Neutrophil (primary cell): ENCODE results near the gene RAB11FIP5.

ENCODE experiments used
- H3K27ac ChIP-seq: fragments of 200-600 bp; sonication (generic); 2 replicates; pipeline ENCODE4 v1.5.1; 2016; ENCODE audit warnings: mild to moderate bottlenecking, moderate library complexity
- H3K27me3 ChIP-seq: fragments of 200-600 bp; sonication (generic); 2 replicates; pipeline ENCODE4 v1.6.0; 2016; ENCODE audit warnings: mild to moderate bottlenecking
- H3K36me3 ChIP-seq: fragments of 200-600 bp; sonication (generic); 2 replicates; pipeline ENCODE4 v1.5.1; 2017
- H3K4me1 ChIP-seq, 2 experiments: fragments of 200-600 bp in 1 of 2; sonication (generic) in 1 of 2; 1 replicate in 1 of 2; 2 replicates in 1 of 2; pipeline versions ENCODE4 v1.5.1 to v1.6.1; 2013 to 2016; ENCODE audit warnings: low read depth in 1 of 2, low read length in 1 of 2, mild to moderate bottlenecking in 1 of 2, moderate library complexity in 1 of 2; ENCODE audit not compliant: control insufficient read depth in 1 of 2, insufficient read depth in 1 of 2
- H3K4me3 ChIP-seq, 2 experiments: fragments of 200-600 bp in 1 of 2; sonication (generic) in 1 of 2; 1 replicate in 1 of 2; 2 replicates in 1 of 2; pipeline ENCODE4 v1.5.1; 2013 to 2016; ENCODE audit warnings: low read depth in 1 of 2, low read length in 1 of 2, mild to moderate bottlenecking in 1 of 2, moderate library complexity in 1 of 2
- H3K9me3 ChIP-seq: fragments of 200-600 bp; sonication (generic); 2 replicates; pipeline ENCODE4 v1.5.1; 2016
- TF ChIP-seq, protein P1 (sequence below): fragments of 200-600 bp; sonication (generic); IDR thresholded peaks from 2 replicates; pipeline ENCODE4 v1.5.1; 2016; ENCODE audit warnings: antibody characterized with exemption

Gene RAB11FIP5

DNA sequence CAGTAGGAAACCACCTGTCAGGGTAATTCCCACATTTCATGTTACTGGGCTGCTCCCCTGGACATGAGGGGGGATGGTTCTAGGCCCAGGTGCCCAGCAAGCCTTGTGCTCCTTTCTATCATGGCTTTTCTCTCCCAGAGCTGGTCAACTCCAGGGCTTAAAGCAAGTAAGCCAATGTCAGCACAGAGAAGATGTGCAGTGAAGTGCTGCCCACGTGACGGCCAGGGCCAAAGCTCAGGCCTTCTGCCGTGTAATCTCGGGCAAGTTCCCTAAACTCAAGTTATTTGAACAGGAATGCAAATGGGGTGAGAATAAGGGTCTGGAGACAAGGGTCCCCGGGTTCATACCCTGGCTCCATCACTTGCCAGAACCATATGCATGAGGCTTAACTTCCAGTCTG is 57.8 kb downstream of the RAB11FIP5 start:
- TF ChIP-seq, protein P1, sequence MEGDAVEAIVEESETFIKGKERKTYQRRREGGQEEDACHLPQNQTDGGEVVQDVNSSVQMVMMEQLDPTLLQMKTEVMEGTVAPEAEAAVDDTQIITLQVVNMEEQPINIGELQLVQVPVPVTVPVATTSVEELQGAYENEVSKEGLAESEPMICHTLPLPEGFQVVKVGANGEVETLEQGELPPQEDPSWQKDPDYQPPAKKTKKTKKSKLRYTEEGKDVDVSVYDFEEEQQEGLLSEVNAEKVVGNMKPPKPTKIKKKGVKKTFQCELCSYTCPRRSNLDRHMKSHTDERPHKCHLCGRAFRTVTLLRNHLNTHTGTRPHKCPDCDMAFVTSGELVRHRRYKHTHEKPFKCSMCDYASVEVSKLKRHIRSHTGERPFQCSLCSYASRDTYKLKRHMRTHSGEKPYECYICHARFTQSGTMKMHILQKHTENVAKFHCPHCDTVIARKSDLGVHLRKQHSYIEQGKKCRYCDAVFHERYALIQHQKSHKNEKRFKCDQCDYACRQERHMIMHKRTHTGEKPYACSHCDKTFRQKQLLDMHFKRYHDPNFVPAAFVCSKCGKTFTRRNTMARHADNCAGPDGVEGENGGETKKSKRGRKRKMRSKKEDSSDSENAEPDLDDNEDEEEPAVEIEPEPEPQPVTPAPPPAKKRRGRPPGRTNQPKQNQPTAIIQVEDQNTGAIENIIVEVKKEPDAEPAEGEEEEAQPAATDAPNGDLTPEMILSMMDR, result no peak
- H3K9me3 ChIP-seq, result no peaks in the 10 kb centered on the region
- no peak overlapping the region for H3K4me3 ChIP-seq
- no peak overlapping the region for H3K27ac ChIP-seq
- no peaks in the 10 kb centered on the region for H3K27me3 ChIP-seq
- no peaks in the 10 kb centered on the region for H3K4me1 ChIP-seq
- peaks cover 73% of the 10 kb centered on the region for H3K36me3 ChIP-seq

DNA sequence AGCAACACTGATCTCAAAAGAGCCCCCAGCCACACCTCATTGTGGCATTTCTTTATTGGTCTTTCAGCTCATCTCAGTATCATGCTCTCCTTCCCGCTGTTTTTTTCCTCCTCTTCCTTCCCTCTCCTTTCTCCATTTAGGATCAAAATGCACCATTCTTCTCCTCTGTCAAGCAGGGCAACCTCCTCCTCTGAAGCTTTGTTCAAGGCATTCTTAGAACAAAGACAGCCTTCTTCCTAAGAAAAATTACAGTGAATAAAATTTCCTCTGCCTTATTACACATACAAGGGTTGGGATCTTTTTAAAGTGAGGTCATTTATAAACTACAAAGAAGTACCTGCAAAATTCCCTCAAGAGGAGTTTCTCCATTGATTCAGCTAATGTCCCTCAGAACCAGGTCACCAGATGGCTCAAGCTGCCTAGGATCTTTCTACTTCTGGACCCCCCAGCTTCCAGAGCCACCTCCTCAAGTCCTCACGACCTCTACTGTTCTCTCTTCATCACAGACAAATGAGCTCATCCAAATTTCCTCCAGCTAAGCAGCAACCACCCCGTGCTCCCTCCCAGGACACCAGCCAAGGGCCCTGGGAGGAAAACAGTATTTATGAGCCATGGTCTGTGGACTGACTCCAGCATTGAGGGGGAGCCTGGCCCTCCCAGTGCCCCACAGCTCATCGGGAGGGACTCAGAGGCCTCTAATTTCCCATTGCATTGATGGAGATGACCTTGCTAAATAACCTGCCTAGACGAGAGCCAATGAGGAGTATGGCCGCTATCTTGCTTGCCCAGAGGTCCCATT is 59.2 kb downstream of the RAB11FIP5 start:
- peaks cover 69% of the 10 kb centered on the region for H3K36me3 ChIP-seq
- H3K27me3 ChIP-seq, result no peaks in the 10 kb centered on the region
- TF ChIP-seq, protein P1, result no peak
- no peaks in the 10 kb centered on the region for H3K4me1 ChIP-seq
- H3K4me3 ChIP-seq, result no peak overlapping the region
- no peaks in the 10 kb centered on the region for H3K9me3 ChIP-seq
- H3K27ac ChIP-seq, result peak overlapping the region; percentile 27

DNA sequence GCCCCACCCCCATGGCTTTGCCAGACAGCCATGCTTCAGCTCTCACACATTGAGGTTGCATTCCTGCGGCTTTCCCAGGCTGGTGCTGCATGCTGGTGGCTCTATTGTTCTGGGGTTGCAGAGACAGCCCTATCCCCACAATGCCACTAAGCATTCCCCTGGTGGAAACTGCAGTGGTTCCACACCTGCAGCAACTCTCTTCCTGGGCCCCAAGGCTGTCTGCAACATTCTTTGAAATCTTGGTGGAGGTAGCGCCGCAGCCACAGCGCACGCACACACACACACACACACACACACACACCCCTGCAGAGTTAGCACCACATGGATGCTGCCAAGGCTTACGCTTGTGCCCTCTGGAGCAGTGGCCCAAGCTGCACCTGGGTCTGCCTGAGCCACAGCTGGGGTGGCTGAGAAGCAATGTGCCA is 62.6 kb downstream of the RAB11FIP5 start:
- Histone ChIP-seq H3K27ac (no peak overlapping the region), H3K4me1 (no peaks in the 10 kb centered on the region), H3K27me3 (no peaks in the 10 kb centered on the region), H3K9me3 (no peaks in the 10 kb centered on the region), H3K36me3 (peaks cover 38% of the 10 kb centered on the region), H3K4me3 (no peak overlapping the region)
- TF ChIP-seq, protein P1, result no peak

DNA sequence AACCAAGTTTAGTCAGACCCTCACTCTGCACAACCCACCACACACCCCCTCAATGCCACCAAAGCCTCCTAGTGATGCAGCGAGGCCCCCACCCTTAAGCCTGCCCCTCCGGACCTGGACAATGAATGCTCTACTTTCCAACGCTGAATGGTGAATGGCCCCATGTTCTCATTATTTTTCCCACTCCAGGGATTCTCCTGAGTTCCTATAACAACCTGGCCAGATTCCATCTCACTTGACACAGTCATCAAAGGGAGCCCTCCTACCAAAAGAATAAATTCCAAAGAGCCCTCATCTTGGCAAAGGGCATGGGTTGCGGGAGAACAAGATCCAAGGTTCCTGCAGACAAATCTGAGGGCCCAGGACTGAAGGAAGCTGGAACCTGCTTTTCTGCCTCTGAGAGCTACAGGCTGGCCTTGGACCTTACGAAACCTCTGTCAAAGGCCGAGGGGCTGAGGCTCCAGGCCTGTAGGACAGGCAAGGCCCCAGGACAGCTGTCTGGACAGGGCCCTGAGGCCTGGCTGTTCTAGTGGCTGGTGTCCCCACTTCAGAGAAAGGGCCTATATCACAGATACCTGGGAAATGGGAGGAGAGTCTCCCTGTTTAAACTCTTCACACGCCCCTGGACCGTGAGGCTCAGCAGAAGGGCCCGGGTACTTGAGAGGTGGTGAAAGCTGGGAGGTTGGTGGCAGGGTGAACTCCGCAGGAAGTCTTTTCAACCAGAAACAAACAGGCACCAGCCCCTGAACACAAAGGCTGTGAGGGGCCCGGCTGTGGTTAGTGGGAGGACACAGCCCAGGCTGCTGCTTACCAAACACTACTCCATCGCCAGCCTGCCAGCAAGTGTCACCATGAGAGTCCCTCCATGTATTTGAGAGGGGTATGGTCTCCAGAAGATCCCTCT is 68.6 kb downstream of the RAB11FIP5 start:
- TF ChIP-seq, protein P1, result no peak
- Histone ChIP-seq H3K27ac (no peak overlapping the region), H3K27me3 (no peaks in the 10 kb centered on the region), H3K36me3 (peaks cover 24% of the 10 kb centered on the region), H3K9me3 (no peaks in the 10 kb centered on the region), H3K4me3 (no peak overlapping the region), H3K4me1 (peaks cover 0 to 5% of the 10 kb centered on the region in 2 experiments)

DNA sequence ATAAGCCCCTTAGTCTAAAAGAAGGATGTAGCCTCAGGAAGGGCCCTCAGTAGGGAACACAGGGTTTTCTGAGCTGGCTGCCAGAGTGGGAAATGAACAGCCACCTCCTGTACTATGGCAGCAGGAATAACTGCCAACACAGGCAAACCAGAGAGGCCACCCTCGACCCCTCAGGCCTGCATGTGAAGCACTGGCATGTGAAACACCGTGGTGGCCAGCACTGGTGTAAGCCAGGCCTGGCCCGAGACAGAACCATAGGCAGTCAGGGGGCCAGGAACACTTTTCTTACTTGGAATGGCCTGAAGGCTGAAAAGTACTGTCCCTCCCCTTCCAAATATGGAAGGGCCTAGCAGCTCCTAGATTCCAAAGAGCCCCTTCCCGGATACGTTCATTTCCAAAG is 69.5 kb downstream of the RAB11FIP5 start:
- Histone ChIP-seq H3K36me3 (peaks cover 30% of the 10 kb centered on the region), H3K4me3 (no peak overlapping the region), H3K9me3 (no peaks in the 10 kb centered on the region), H3K27ac (no peak overlapping the region), H3K4me1 (peaks cover under 1 to 5% of the 10 kb centered on the region in 2 experiments), H3K27me3 (no peaks in the 10 kb centered on the region)
- TF ChIP-seq, protein P1, result no peak
